HepG2 (cell line): ENCODE measurements around the gene TMIGD2. TPM values are rescaled to one million over a fixed set of nuclear protein-coding genes. Genes with fewer than 3 reads are reported as not detected.
A peak's percentile ranks its signal among the peaks of the same experiment; 100 is the strongest.

Experiments
- DDIT3 ChIP-seq: sonication (generic); formaldehyde crosslinking; IDR thresholded peaks from 2 replicates; pipeline ENCODE4 v1.4.0; 2020; ENCODE audit warnings: mild to moderate bottlenecking, missing genetic modification reagents
- KMT2B ChIP-seq: IDR thresholded peaks from 2 replicates; pipeline ENCODE4 v1.6.1; 2016; ENCODE audit warnings: missing genetic modification reagents, missing compliant biosample characterization
- PITX1 ChIP-seq: sonication (generic); formaldehyde crosslinking; IDR thresholded peaks from 2 replicates; pipeline ENCODE4 v1.5.1; 2020; ENCODE audit warnings: mild to moderate bottlenecking, missing genetic modification reagents
- RBFOX2 ChIP-seq: fragments of 200-400 bp; formaldehyde crosslinking; IDR thresholded peaks from 2 replicates; pipeline ENCODE4 v1.6.1; 2017; ENCODE audit warnings: low read depth, mild to moderate bottlenecking, low read length
- STAG1 ChIP-seq: sonication (generic); formaldehyde crosslinking; IDR thresholded peaks from 2 replicates; pipeline ENCODE4 v1.4.0; 2020; ENCODE audit warnings: missing genetic modification reagents
- ZNF337 ChIP-seq: sonication (generic); formaldehyde crosslinking; IDR thresholded peaks from 2 replicates; pipeline ENCODE4 v1.5.1; 2020; ENCODE audit warnings: missing genetic modification reagents, low read depth, mild to moderate bottlenecking, borderline replicate concordance
- ZNF446 ChIP-seq: sonication (generic); formaldehyde crosslinking; IDR thresholded peaks from 2 replicates; pipeline ENCODE4 v1.5.0; 2020; ENCODE audit warnings: mild to moderate bottlenecking, missing genetic modification reagents
- ZNF687 ChIP-seq: sonication (generic); formaldehyde crosslinking; IDR thresholded peaks from 2 replicates; pipeline ENCODE4 v1.5.1; 2020; ENCODE audit warnings: mild to moderate bottlenecking, missing genetic modification reagents, moderate library complexity
- polyA plus RNA-seq, 8 experiments: library from polyadenylated mRNA; depleted of rRNA in 3 of 8; stranded (reverse) in 7 of 8; unstranded in 1 of 8; fragments of >200 nt; fragmentation: Illumina TruSeq in 4 of 8; extraction: Trizol in 4 of 8; gene quantifications; 2 replicates each; pipeline versions ENCODE4 v1.2.1 to v1.2.3, GENCODE V29; 2011 to 2016; ENCODE audit warnings: low read depth in 4 of 8, missing spikeins in 1 of 8, mixed read lengths in 1 of 8; ENCODE audit not compliant: insufficient read depth in 1 of 8
- total RNA-seq, 5 experiments: library from RNA; depleted of rRNA; stranded (reverse); fragments of >200 nt; fragmentation: Illumina TruSeq; extraction: Trizol; gene quantifications; 2 replicates each; pipeline ENCODE4 v1.2.3, GENCODE V29; 2016; ENCODE audit warnings: low read depth in 1 of 5
- TF ChIP-seq, protein P1 (sequence below), 2 experiments: sonication (generic) in 1 of 2; formaldehyde crosslinking in 1 of 2; IDR thresholded peaks; 2 replicates each; pipeline versions ENCODE4 v1.6.1 to v1.9.0; 2014 to 2022; ENCODE audit warnings: antibody characterized with exemption in 1 of 2, borderline replicate concordance in 1 of 2, inconsistent platforms in 1 of 2, low read depth in 1 of 2, missing genetic modification reagents in 1 of 2
- TF ChIP-seq, protein P2 (sequence below): sonication (generic); formaldehyde crosslinking; IDR thresholded peaks from 2 replicates; pipeline ENCODE4 v1.9.0; 2021; ENCODE audit warnings: missing genetic modification reagents, borderline replicate concordance

TMIGD2 gene
- total and polyA plus RNA-seq, 2 of the 13 experiments (the other 11 are each of a cell fraction or from before 2014, with no cell fraction given) = 0.11 to 1.0 TPM

DNA sequence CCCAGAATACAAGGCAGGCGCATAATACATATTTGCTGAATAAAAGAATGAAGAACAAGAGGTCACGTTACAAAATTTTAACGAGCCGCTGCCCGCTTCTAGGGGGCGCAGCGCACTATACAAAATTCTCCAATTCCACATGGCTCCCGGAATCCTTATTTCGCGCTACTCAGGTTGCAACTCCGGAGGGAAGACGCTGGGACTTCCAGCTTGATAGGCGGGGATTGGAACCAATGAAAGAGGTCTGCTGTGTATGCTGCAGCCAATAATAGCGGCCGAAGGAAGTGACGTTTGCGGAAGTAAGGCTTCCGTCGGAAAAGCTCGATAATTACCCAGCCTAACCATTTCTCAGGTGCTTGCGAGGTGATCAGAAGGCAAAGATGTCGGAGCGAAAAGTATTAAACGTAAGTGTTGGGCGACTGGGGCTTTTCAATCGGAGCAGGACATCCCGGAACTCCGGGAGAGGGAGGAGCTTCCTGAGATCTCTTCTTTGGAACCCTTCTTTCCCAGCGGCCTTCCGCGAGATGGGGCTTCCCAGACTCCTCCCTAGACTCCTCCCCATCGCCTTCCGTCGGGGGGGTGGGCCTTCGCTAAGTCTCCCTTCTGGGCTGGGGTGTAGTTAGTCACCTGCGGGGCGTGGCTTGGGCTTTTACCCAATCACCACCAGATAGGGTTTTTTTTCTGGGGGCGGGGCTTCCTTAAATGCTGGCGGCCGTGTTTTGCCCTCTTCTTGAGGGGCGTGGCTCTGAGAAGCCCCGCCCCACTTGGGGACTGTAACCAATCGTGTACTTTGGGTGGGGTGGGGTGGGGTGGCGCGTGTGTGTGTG, 55.2 kb downstream of the TMIGD2 start, which contains the start of gene YJU2 (continued):
- TF ChIP-seq, protein P1, sequence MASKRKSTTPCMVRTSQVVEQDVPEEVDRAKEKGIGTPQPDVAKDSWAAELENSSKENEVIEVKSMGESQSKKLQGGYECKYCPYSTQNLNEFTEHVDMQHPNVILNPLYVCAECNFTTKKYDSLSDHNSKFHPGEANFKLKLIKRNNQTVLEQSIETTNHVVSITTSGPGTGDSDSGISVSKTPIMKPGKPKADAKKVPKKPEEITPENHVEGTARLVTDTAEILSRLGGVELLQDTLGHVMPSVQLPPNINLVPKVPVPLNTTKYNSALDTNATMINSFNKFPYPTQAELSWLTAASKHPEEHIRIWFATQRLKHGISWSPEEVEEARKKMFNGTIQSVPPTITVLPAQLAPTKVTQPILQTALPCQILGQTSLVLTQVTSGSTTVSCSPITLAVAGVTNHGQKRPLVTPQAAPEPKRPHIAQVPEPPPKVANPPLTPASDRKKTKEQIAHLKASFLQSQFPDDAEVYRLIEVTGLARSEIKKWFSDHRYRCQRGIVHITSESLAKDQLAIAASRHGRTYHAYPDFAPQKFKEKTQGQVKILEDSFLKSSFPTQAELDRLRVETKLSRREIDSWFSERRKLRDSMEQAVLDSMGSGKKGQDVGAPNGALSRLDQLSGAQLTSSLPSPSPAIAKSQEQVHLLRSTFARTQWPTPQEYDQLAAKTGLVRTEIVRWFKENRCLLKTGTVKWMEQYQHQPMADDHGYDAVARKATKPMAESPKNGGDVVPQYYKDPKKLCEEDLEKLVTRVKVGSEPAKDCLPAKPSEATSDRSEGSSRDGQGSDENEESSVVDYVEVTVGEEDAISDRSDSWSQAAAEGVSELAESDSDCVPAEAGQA (IDR thresholded peaks at IDR 0.05; ENCODE audit: low read depth) = no peak; the same call in 1 of the 2 replicates
- TF ChIP-seq, protein P1 (CRISPR knock-in tag; IDR thresholded peaks at IDR 0.05; ENCODE audit: borderline replicate concordance) = peak; percentile 48; the same call in 1 of the 2 replicates
- peak; percentile 15; the same call in 1 of the 2 replicates for TF ChIP-seq ZNF687 (CRISPR knock-in tag)
- TF ChIP-seq, protein P2, sequence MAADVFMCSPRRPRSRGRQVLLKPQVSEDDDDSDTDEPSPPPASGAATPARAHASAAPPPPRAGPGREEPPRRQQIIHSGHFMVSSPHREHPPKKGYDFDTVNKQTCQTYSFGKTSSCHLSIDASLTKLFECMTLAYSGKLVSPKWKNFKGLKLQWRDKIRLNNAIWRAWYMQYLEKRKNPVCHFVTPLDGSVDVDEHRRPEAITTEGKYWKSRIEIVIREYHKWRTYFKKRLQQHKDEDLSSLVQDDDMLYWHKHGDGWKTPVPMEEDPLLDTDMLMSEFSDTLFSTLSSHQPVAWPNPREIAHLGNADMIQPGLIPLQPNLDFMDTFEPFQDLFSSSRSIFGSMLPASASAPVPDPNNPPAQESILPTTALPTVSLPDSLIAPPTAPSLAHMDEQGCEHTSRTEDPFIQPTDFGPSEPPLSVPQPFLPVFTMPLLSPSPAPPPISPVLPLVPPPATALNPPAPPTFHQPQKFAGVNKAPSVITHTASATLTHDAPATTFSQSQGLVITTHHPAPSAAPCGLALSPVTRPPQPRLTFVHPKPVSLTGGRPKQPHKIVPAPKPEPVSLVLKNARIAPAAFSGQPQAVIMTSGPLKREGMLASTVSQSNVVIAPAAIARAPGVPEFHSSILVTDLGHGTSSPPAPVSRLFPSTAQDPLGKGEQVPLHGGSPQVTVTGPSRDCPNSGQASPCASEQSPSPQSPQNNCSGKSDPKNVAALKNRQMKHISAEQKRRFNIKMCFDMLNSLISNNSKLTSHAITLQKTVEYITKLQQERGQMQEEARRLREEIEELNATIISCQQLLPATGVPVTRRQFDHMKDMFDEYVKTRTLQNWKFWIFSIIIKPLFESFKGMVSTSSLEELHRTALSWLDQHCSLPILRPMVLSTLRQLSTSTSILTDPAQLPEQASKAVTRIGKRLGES (CRISPR knock-in tag) = no peak
- TF ChIP-seq RBFOX2 = peak; percentile 73
- peak; percentile 74; the same call in 1 of the 2 replicates for TF ChIP-seq ZNF446 (CRISPR knock-in tag)
- TF ChIP-seq ZNF337 (CRISPR knock-in tag) = no peak
- no peak for TF ChIP-seq DDIT3
- TF ChIP-seq STAG1 (CRISPR knock-in tag) = peak; percentile 29
- TF ChIP-seq PITX1 (CRISPR knock-in tag) = peak; percentile 59; the same call in 1 of the 2 replicates
- TF ChIP-seq KMT2B (CRISPR knock-in tag) = peak; percentile 71
